ENCODE data around the gene NDUFS5. TPM values are rescaled to one million over a fixed set of nuclear protein-coding genes. Genes with fewer than 3 reads are reported as not detected.
"Not testable (repeated sequence)": the region's sequence is repeated elsewhere in the genome, so short reads cannot be mapped to it uniquely, and the experiment has no call there.

NDUFS5 gene
- total RNA-seq, 1 donor from 2014 or later, result 160 TPM

- no peak for DNase-seq (ENCODE audit: low spot score)
Measured at GRCh38 chr1:39063191-39063590, 37.0 kb downstream of the NDUFS5 start.

- DNase-seq (ENCODE audit: low spot score), result no peak
Measured at GRCh38 chr1:39063775-39064174, 37.6 kb downstream of the NDUFS5 start.

- no peak for DNase-seq (ENCODE audit: low spot score)
Measured at GRCh38 chr1:39065542-39065941, 39.4 kb downstream of the NDUFS5 start.

- DNase-seq (ENCODE audit: low spot score), result not testable (repeated sequence)
Measured at GRCh38 chr1:39068227-39068626, 42.1 kb downstream of the NDUFS5 start.

GRCh38 chr1:39071557-39071956, 45.4 kb downstream of the NDUFS5 start:
- DNase-seq (ENCODE audit: low spot score), result not testable (repeated sequence)

GRCh38 chr1:39076127-39076798, 50.1 kb downstream of the NDUFS5 start:
- peak; percentile 71 for DNase-seq (ENCODE audit: low spot score)

- no peak for DNase-seq (ENCODE audit: low spot score)
Measured at GRCh38 chr1:39076799-39077148, 50.6 kb downstream of the NDUFS5 start.

GRCh38 chr1:39080269-39080826, 54.2 kb downstream of the NDUFS5 start:
- DNase-seq (ENCODE audit: low spot score), result no peak

GRCh38 chr1:39080831-39081270, 54.7 kb downstream of the NDUFS5 start:
- DNase-seq (ENCODE audit: low spot score), result no peak

GRCh38 chr1:39081271-39082009, 55.3 kb downstream of the NDUFS5 start:
- no peak for DNase-seq (ENCODE audit: low spot score)

- DNase-seq (ENCODE audit: low spot score), result no peak
Measured at GRCh38 chr1:39082010-39082799, 56.1 kb downstream of the NDUFS5 start.

GRCh38 chr1:39082811-39083576, 56.8 kb downstream of the NDUFS5 start:
- no peak for DNase-seq (ENCODE audit: low spot score)

GRCh38 chr1:39084191-39084590, 58.0 kb downstream of the NDUFS5 start:
- DNase-seq (ENCODE audit: low spot score), result no peak

Other genes starting within 250 kb of the NDUFS5 start
- 22.0 TPM for gene RRAGC, start 166.6 kb upstream of the NDUFS5 start, total RNA-seq
- 29.6 TPM for gene MYCBP, start 153.0 kb upstream of the NDUFS5 start, total RNA-seq
- 0.42 TPM for gene GJA9, start 144.8 kb upstream of the NDUFS5 start, total RNA-seq
- gene RHBDL2, start 84.5 kb upstream of the NDUFS5 start, total RNA-seq, result 19.3 TPM
- gene AKIRIN1, start 35.1 kb upstream of the NDUFS5 start, total RNA-seq, result 49.6 TPM
- 353 TPM for gene MACF1, start 178.3 kb downstream of the NDUFS5 start, total RNA-seq

All from ureter (tissue), 1 donor.